OCI-M2 (cell line): Measurements from ENCODE around the gene XPNPEP2.

Source experiments
- DNase-seq: peaks from one replicate; lab custom pipeline; 2025; ENCODE audit not compliant: unreplicated experiment; lab: John Stamatoyannopoulos, UW

Gene XPNPEP2

GRCh38 chrX:129749069-129749468, 10.3 kb downstream of the XPNPEP2 start:
- DNase-seq: no peak

GRCh38 chrX:129750971-129751370, 12.2 kb downstream of the XPNPEP2 start:
- no peak for DNase-seq

- no peak for DNase-seq
Observed at GRCh38 chrX:129754056-129755024, 15.6 kb downstream of the XPNPEP2 start.

DNA sequence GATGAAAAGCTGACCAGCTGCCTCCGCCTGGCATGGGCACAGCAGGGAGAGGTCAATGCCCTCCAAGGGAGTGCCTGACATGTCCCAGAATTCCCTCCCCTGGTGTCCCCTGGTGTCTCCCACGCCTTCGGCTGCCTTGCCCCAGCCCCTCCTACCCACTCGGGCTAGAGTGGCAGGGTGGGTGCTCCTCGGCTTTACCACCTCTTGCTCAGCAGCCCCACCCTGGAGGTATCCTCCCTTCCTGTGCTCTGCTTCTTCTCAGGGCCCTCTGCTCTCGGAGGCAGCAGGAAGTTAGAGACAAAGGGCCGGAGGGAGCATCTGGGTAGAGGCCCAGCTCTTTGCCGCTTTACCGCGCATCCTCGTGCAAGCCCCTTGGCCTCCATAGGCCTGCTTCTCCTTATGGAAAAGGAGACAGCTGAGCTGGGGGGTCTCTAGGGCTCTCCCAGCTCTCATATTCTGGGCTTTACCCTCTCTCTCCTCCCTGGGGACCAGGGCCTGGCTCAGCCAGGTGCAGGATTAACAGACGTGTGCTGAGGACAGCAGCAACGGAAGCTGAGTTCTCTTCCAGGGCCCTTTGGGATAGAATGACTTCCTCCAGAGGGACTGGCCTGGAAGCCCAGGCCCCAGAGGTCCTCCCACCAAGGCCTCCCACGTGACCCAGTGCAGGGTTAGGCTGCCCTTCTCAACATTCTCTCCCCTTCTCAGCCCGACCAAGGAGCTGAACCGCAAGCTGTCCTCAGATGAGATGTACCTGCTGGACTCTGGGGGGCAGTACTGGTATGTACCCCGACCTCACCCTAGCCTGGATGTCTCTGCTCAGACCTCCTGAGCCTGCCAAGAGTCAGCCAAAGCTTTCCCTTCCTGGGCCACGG, 17.2 kb downstream of the XPNPEP2 start:
- no peak for DNase-seq

DNA sequence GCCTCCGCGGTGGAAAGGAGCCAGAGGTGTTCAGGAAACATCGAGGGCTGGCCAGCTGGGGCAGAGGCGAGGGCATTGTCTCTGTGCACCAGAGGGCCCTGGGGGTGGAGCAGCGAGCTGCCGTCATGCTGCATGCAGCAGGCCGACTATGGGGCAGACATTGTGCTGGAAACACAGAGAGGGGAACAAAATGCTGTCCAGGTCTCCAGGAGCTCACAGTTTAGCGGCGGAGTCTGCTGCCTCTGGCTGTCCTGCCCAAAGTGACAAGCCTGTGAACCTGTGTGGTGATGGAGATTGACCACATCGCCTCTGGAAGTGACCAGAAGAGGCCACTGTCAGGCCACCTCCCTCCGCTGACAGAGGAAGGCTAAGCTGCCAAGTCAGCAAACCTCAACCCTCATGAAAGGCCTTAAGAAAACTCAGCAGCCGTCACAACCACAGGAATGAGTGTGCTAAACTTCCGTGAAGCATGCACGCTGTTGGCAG, 20.8 kb downstream of the XPNPEP2 start:
- DNase-seq: no peak

- no peak for DNase-seq
Observed at GRCh38 chrX:129760155-129760554, 21.4 kb downstream of the XPNPEP2 start.

DNA sequence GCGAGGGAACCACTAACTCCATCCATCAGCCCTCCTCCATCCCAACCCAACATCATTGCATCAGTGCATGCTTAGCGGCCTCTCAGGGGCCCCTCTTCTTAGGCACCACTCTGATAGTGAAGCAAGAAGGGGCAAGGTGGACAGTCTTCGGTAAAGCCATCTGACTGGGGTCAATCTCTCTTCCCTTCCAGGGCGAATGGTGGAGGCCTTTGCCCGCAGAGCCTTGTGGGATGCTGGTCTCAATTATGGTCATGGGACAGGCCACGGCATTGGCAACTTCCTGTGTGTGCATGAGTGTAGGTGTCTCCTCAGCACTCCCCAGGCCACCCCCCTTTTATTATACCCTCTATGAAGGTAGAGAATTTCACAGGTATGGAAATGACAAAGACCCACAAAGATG, 22.2 kb downstream of the XPNPEP2 start:
- no peak for DNase-seq

GRCh38 chrX:129761596-129761995, 22.8 kb downstream of the XPNPEP2 start:
- no peak for DNase-seq

GRCh38 chrX:129762448-129762847, 23.7 kb downstream of the XPNPEP2 start:
- DNase-seq: no peak

DNA sequence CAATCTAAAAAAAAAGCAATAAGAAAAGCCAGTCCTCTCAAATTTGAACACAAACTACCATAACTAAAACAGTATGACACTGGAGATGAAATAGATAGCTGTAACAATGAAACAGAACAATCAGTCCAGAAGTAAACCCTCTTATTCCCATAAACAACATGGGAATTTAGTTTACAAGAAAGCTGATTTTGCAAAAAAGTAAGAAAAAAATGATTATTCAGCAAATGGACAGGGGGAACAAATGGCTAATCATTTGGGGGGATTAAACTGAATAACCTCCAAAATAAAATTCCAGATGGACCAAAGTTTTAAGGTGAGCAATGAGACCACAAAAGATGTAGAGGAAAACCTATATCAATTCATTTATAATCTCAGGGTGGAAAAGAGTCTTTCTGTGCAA, 24.9 kb downstream of the XPNPEP2 start:
- DNase-seq: no peak

DNA sequence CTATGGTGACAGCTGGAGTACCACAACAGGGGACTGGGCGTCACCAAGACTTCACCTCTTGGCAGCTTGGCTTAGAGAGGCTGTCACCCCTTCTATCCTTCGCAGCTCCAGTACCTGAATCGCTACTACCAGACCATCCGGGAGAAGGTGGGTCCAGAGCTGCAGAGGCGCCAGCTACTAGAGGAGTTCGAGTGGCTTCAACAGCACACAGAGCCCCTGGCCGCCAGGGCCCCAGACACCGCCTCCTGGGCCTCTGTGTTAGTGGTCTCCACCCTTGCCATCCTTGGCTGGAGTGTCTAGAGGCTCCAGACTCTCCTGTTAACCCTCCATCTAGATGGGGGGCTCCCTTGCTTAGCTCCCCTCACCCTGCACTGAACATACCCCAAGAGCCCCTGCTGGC, 29.4 kb downstream of the XPNPEP2 start:
- no peak for DNase-seq

GRCh38 chrX:129768586-129769466, 30.0 kb downstream of the XPNPEP2 start:
- no peak for DNase-seq

GRCh38 chrX:129769467-129770154, 30.8 kb downstream of the XPNPEP2 start:
- no peak for DNase-seq

- DNase-seq: no peak
Observed at GRCh38 chrX:129771266-129771995, 32.7 kb downstream of the XPNPEP2 start.

- no peak for DNase-seq
Observed at GRCh38 chrX:129772796-129773431, 34.1 kb downstream of the XPNPEP2 start.

- no peak for DNase-seq
Observed at GRCh38 chrX:129773649-129774458, 35.1 kb downstream of the XPNPEP2 start.

DNA sequence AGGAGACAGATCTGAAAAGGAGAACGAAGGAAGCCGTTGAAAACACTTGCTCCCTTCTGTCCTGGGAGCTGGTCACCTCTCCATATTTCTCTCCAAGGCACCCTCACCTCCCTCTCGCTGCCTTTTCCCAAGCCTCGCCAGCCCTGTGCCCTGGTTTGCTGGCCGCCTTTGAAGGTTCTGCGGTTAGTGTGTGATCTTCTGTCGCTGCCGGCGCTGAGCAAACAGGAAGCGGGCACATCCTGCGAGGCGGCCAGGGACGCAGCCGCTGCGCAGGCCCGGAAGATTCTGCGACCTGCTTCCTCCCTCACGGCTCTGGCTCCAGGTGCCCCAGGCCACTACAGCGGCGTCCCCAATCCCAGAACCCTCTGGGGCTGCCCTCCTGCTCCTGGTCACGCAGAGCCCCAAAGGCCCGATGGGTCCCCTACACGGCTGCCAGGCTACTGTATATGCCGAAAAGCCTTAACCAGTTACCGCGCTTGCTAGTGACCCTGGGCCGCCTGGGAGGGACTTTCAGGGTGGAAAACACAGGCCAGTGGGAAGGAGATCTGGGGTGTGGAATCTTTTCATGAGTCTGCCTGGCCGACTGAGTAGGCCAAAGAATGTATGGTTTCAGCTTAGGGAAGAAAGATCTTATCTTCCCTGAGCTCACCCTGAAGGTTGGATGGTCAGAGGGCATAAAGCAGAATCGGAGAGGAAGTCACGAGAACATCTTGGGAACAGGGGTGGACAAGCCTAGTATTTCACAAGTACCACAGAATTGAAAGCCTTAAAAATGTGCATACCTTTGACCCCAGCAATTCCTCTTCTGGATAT, 38.6 kb downstream of the XPNPEP2 start:
- DNase-seq: no peak
